Nephron (organoid): ENCODE results near the gene PLBD2.

ENCODE experiments used
- H3K27ac Mint-ChIP-seq, 3 experiments: 2 replicates each; pipeline ENCODE4 v1.8.0; 2020; ENCODE audit warnings: mixed read lengths in 3 of 3, mild to moderate bottlenecking in 2 of 3, moderate library complexity in 1 of 3
- H3K27me3 Mint-ChIP-seq: 2 replicates; pipeline ENCODE4 v1.8.0; 2021; ENCODE audit warnings: low read depth, mild to moderate bottlenecking, moderate library complexity, mixed read lengths
- H3K36me3 Mint-ChIP-seq: 2 replicates; pipeline ENCODE4 v1.8.0; 2020; ENCODE audit warnings: low read depth, mixed read lengths
- H3K4me1 Mint-ChIP-seq: 2 replicates; pipeline ENCODE4 v1.8.0; 2020; ENCODE audit warnings: mixed read lengths
- H3K4me3 Mint-ChIP-seq, 3 experiments: 2 replicates each; pipeline ENCODE4 v1.8.0; 2020; ENCODE audit warnings: mild to moderate bottlenecking in 3 of 3, mixed read lengths in 3 of 3, moderate library complexity in 2 of 3
- H3K9me3 Mint-ChIP-seq: 2 replicates; pipeline ENCODE4 v1.8.0; 2020; ENCODE audit warnings: mixed read lengths
- TF ChIP-seq, protein P1 (sequence below), 3 experiments: fragments of 200-600 bp; sonication (generic); IDR thresholded peaks; one replicate each; pipeline ENCODE4 v1.5.0; 2021; ENCODE audit warnings: antibody characterized with exemption in 3 of 3; ENCODE audit not compliant: unreplicated experiment in 3 of 3

PLBD2 gene

GRCh38 chr12:113340061-113340460 is 18.3 kb upstream of the PLBD2 start:
- Mint-ChIP-seq H3K4me1 (no peaks in the 10 kb centered on the region), H3K4me3 (no peak overlapping the region), H3K27ac (no peak overlapping the region), H3K36me3 (no peaks in the 10 kb centered on the region), H3K9me3 (no peaks in the 10 kb centered on the region), H3K27me3 (peaks cover 27% of the 10 kb centered on the region)
- TF ChIP-seq, protein P1, sequence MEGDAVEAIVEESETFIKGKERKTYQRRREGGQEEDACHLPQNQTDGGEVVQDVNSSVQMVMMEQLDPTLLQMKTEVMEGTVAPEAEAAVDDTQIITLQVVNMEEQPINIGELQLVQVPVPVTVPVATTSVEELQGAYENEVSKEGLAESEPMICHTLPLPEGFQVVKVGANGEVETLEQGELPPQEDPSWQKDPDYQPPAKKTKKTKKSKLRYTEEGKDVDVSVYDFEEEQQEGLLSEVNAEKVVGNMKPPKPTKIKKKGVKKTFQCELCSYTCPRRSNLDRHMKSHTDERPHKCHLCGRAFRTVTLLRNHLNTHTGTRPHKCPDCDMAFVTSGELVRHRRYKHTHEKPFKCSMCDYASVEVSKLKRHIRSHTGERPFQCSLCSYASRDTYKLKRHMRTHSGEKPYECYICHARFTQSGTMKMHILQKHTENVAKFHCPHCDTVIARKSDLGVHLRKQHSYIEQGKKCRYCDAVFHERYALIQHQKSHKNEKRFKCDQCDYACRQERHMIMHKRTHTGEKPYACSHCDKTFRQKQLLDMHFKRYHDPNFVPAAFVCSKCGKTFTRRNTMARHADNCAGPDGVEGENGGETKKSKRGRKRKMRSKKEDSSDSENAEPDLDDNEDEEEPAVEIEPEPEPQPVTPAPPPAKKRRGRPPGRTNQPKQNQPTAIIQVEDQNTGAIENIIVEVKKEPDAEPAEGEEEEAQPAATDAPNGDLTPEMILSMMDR (IDR thresholded peaks at IDR 0.05; ENCODE audit: unreplicated experiment in 3 of 3), result no peak

DNA sequence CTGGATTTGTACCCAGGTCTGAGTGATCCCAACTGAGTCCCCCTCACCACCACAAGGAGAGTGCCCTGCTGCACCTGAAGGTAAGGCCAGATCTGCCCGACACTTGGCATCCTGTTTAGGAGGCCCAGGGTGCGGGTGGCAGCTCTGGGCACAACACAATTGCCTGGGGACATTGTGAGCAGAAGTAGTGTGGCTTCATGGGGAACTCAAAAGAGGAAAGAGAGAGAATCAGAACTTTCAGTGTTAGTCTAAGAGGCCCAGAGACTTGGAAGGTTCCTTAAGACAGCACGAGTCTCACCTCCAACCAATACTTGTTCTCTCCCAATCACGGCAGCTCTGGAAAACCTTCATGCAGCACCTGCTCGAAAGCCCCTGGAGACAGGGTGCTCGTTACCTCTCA is 16.9 kb upstream of the PLBD2 start:
- Mint-ChIP-seq H3K4me1 (no peaks in the 10 kb centered on the region), H3K27me3 (peaks cover 23% of the 10 kb centered on the region), H3K36me3 (no peaks in the 10 kb centered on the region), H3K4me3 (no peak overlapping the region), H3K9me3 (no peaks in the 10 kb centered on the region), H3K27ac (no peak overlapping the region)
- TF ChIP-seq, protein P1 (IDR thresholded peaks at IDR 0.05; ENCODE audit: unreplicated experiment in 3 of 3), result no peak

DNA sequence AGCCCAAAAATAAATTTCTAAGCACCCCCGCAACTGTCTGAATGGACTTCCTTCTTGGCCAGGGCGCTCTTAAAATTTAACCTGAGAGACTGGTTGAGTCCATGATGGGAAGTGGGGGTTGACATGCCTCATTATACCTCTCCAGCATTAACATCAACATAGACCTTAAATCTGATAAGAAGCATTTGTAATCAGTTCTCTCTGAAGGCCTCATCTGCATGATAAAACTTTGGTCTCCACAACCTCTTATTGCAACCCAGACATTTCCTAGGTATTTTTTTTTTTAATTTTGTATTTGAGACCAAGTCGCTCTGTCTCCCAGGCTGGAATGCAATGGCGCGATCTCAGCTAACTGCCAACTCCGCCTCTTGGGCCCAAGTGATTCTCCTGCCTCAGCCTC is 13.1 kb upstream of the PLBD2 start:
- Mint-ChIP-seq H3K27me3 (peaks cover 19% of the 10 kb centered on the region), H3K4me3 (no peak overlapping the region), H3K4me1 (no peaks in the 10 kb centered on the region), H3K36me3 (no peaks in the 10 kb centered on the region), H3K27ac (no peak overlapping the region), H3K9me3 (no peaks in the 10 kb centered on the region)
- TF ChIP-seq, protein P1 (IDR thresholded peaks at IDR 0.05; ENCODE audit: unreplicated experiment in 3 of 3), result no peak

DNA sequence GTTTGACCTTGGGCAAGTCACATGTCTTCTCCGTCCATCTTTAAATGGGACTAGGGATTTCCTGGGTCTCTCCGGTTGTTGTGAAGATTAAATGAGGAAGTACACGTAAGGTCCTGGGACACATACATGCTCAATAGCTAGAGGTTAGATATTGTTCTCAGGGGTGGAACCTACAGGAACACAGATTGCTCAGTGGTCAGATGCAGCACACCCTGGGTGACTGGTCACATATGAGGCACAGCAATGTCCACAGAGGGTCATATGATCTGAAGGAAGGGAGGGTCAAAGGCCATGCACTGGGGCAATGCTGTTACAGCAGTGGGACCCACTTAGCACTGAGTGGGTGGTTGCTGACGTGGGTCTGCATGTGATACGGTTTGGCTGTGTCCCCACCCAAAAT is 12.0 kb upstream of the PLBD2 start:
- Mint-ChIP-seq H3K4me1 (no peaks in the 10 kb centered on the region), H3K4me3 (no peak overlapping the region), H3K9me3 (no peaks in the 10 kb centered on the region), H3K27me3 (peaks cover 18% of the 10 kb centered on the region), H3K27ac (no peak overlapping the region), H3K36me3 (no peaks in the 10 kb centered on the region)
- TF ChIP-seq, protein P1 (IDR thresholded peaks at IDR 0.05; ENCODE audit: unreplicated experiment in 3 of 3), result no peak

GRCh38 chr12:113347107-113347506 is 11.3 kb upstream of the PLBD2 start:
- H3K27me3 Mint-ChIP-seq, result peaks cover 16% of the 10 kb centered on the region
- no peak overlapping the region for H3K4me3 Mint-ChIP-seq
- H3K9me3 Mint-ChIP-seq, result no peaks in the 10 kb centered on the region
- no peaks in the 10 kb centered on the region for H3K4me1 Mint-ChIP-seq
- no peak overlapping the region for H3K27ac Mint-ChIP-seq
- TF ChIP-seq, protein P1 (IDR thresholded peaks at IDR 0.05; ENCODE audit: unreplicated experiment in 3 of 3), result no peak
- H3K36me3 Mint-ChIP-seq, result no peaks in the 10 kb centered on the region

DNA sequence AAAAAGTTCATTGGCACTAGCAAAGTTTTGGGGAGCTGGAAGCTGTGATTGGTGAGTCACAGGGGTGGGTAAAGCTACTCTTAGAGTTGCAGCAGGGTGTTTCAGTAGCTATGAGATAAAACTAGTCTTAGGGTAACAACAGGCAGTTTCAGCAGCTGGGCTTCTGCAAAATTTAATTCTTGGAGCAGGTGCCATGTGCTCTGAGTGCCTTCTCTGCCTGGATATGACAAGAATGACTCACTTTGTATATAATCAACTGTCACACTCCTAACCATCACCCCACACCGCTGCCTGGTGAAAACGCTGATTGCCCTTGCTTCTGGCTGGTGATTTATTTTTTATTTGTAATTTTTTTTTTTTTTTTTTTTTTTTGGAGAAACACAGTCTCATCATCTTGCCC is 10.5 kb upstream of the PLBD2 start:
- TF ChIP-seq, protein P1 (IDR thresholded peaks at IDR 0.05; ENCODE audit: unreplicated experiment in 3 of 3), result no peak
- H3K27ac Mint-ChIP-seq, result no peak overlapping the region

More for the DNA sequence above, 10.5 kb upstream of the PLBD2 start:
- H3K4me1 Mint-ChIP-seq, result no peaks in the 10 kb centered on the region
- H3K4me3 Mint-ChIP-seq, result no peak overlapping the region
- peaks cover 16% of the 10 kb centered on the region for H3K27me3 Mint-ChIP-seq
- H3K9me3 Mint-ChIP-seq, result no peaks in the 10 kb centered on the region
- H3K36me3 Mint-ChIP-seq, result no peaks in the 10 kb centered on the region
